GM03348 (cell line): ENCODE data around the gene HOXB13.

Experiments
- DNase-seq: peaks from one replicate; pipeline ENCODE4 v3.0.0; 2012; ENCODE audit warnings: low spot score

Gene HOXB13

GRCh38 chr17:48704361-48705248 is 23.9 kb downstream of the HOXB13 start:
- DNase-seq, result no peak

GRCh38 chr17:48701864-48702532 is 26.6 kb downstream of the HOXB13 start:
- no peak for DNase-seq

GRCh38 chr17:48693178-48693577 is 35.4 kb downstream of the HOXB13 start:
- no peak for DNase-seq

GRCh38 chr17:48692049-48692448 is 36.5 kb downstream of the HOXB13 start:
- no peak for DNase-seq

- DNase-seq, result no peak
Observed at GRCh38 chr17:48690655-48691054, 37.9 kb downstream of the HOXB13 start.

GRCh38 chr17:48681609-48682008 is 46.9 kb downstream of the HOXB13 start:
- no peak for DNase-seq

- DNase-seq, result no peak
Observed at GRCh38 chr17:48679385-48680096, 49.0 kb downstream of the HOXB13 start.

- peak; percentile 87 for DNase-seq
Observed at GRCh38 chr17:48678141-48678971, 50.2 kb downstream of the HOXB13 start.

GRCh38 chr17:48676963-48677558 is 51.5 kb downstream of the HOXB13 start:
- DNase-seq, result no peak
